Smooth muscle cell (in vitro differentiated cells): ENCODE results near the gene SERPINC1. TPM values are rescaled to one million over a fixed set of nuclear protein-coding genes. Genes with fewer than 3 reads are reported as not detected.
"Not testable (repeated sequence)": the region's sequence is repeated elsewhere in the genome, so short reads cannot be mapped to it uniquely, and the experiment has no call there.

Experiments used
- DNase-seq: peaks from one replicate; lab custom pipeline; 2025; ENCODE audit not compliant: unreplicated experiment; lab: John Stamatoyannopoulos, UW
- H2AFZ ChIP-seq: fragments of 200-600 bp; sonication (generic); 2 replicates; pipeline ENCODE4 v1.6.0; 2016; ENCODE audit warnings: antibody characterized with exemption, low read depth, mild to moderate bottlenecking
- H3F3A ChIP-seq: fragments of 200-600 bp; sonication (generic); 2 replicates; pipeline ENCODE4 v1.6.0; 2017; ENCODE audit warnings: antibody characterized with exemption, low read depth
- H3K27ac ChIP-seq: fragments of 200-600 bp; sonication (generic); 2 replicates; pipeline ENCODE4 v1.5.1; 2016; ENCODE audit warnings: low read depth, mild to moderate bottlenecking
- H3K27me3 ChIP-seq: fragments of 200-600 bp; sonication (generic); 2 replicates; pipeline ENCODE4 v1.6.1; 2016; ENCODE audit warnings: low read depth, mild to moderate bottlenecking
- H3K36me3 ChIP-seq: fragments of 200-600 bp; sonication (generic); 2 replicates; pipeline ENCODE4 v1.5.1; 2016; ENCODE audit warnings: low read depth
- H3K4me1 ChIP-seq: fragments of 200-600 bp; sonication (generic); 2 replicates; pipeline ENCODE4 v1.5.1; 2016; ENCODE audit warnings: low read depth
- H3K4me2 ChIP-seq: fragments of 200-600 bp; sonication (generic); 2 replicates; pipeline ENCODE4 v1.6.0; 2016; ENCODE audit warnings: mild to moderate bottlenecking
- H3K4me3 ChIP-seq: fragments of 200-600 bp; sonication (generic); 2 replicates; pipeline ENCODE4 v1.5.1; 2016; ENCODE audit warnings: mild to moderate bottlenecking
- H3K79me2 ChIP-seq: fragments of 200-600 bp; sonication (generic); 2 replicates; pipeline ENCODE4 v1.6.0; 2016; ENCODE audit warnings: low read depth, mild to moderate bottlenecking
- H3K9ac ChIP-seq: fragments of 200-600 bp; sonication (generic); 2 replicates; pipeline ENCODE4 v1.6.0; 2016; ENCODE audit warnings: low read depth
- H3K9me3 ChIP-seq: fragments of 200-600 bp; sonication (generic); replicated peaks from 2 replicates; pipeline ENCODE4 v1.5.1; 2016; ENCODE audit warnings: low read depth
- H4K20me1 ChIP-seq: fragments of 200-600 bp; sonication (generic); 2 replicates; pipeline ENCODE4 v1.6.0; 2016; ENCODE audit warnings: low read depth
- CTCF ChIP-seq: fragments of 200-600 bp; sonication (generic); IDR thresholded peaks from 2 replicates; pipeline ENCODE4 v1.5.1; 2017; ENCODE audit warnings: borderline replicate concordance, mild to moderate bottlenecking, antibody characterized with exemption; ENCODE audit not compliant: insufficient read depth, poor library complexity, severe bottlenecking
- WGBS: methylation state at CpG from one replicate; pipeline ENCODE4 v1.1.7; 2016; ENCODE audit warnings: low lambda C conversion rate; 5-methylcytosine and 5-hydroxymethylcytosine counted together
- polyA plus RNA-seq: library from polyadenylated mRNA; unstranded; fragments of >200 nt; fragmentation: Nextera tagmentation; extraction: Ambion mirVana; gene quantifications from 2 replicates; pipeline ENCODE4 v1.2.1, GENCODE V29; 2016
- total RNA-seq: library from RNA; depleted of rRNA; stranded (reverse); fragments of >200 nt; gene quantifications from 2 replicates; pipeline ENCODE4 v1.2.3, GENCODE V29; 2014

The SERPINC1 gene
- total and polyA plus RNA-seq, 2 experiments from 2014 or later = 0.49 to 0.56 TPM

- Histone ChIP-seq H3K4me1 (peaks cover 27% of the 10 kb centered on the region), H3K27me3 (no peaks in the 10 kb centered on the region), H2AFZ (no peak overlapping the region), H3F3A (peaks cover 44% of the 10 kb centered on the region), H3K79me2 (peaks cover 28% of the 10 kb centered on the region), H3K4me2 (no peak overlapping the region), H4K20me1 (peaks cover 51% of the 10 kb centered on the region), H3K4me3 (no peak overlapping the region), H3K9me3 (no peaks in the 10 kb centered on the region), H3K9ac (no peak overlapping the region), H3K27ac (peak overlapping the region; percentile 5), H3K36me3 (peaks cover 28% of the 10 kb centered on the region)
- no peak for DNase-seq
- TF ChIP-seq CTCF = no peak
- WGBS = 67% methylated on average over 8 of the region's 8 CpGs
Observed at GRCh38 chr1:173862769-173863223, 54.3 kb downstream of the SERPINC1 start.

- peaks cover 23% of the 10 kb centered on the region for H3K79me2 ChIP-seq
- H3K4me1 ChIP-seq = peaks cover 27% of the 10 kb centered on the region
- 76% methylated on average over 13 of the region's 13 CpGs for WGBS
- not testable (repeated sequence) for H3K9me3 ChIP-seq, H3K27me3 ChIP-seq, H3K4me2 ChIP-seq, DNase-seq, H3K4me3 ChIP-seq, H2AFZ ChIP-seq, H3K9ac ChIP-seq
- peaks cover 28% of the 10 kb centered on the region for H3K36me3 ChIP-seq
- H3K27ac ChIP-seq = peak overlapping the region; percentile 7
- peaks cover 47% of the 10 kb centered on the region for H4K20me1 ChIP-seq
- H3F3A ChIP-seq = peaks cover 47% of the 10 kb centered on the region
Observed at GRCh38 chr1:173862146-173862768, 54.9 kb downstream of the SERPINC1 start.

GRCh38 chr1:173861731-173862145, 55.4 kb downstream of the SERPINC1 start:
- Histone ChIP-seq H3K27ac (peak overlapping the region; percentile 7), H3K36me3 (peaks cover 28% of the 10 kb centered on the region), H3K4me1 (peaks cover 23% of the 10 kb centered on the region), H4K20me1 (peaks cover 42% of the 10 kb centered on the region), H3K27me3 (no peaks in the 10 kb centered on the region), H3K9me3 (no peaks in the 10 kb centered on the region), H3K4me3 (no peak overlapping the region), H3K4me2 (no peak overlapping the region), H3F3A (peaks cover 46% of the 10 kb centered on the region), H3K9ac (no peak overlapping the region), H2AFZ (no peak overlapping the region), H3K79me2 (peaks cover 18% of the 10 kb centered on the region)
- no peak for TF ChIP-seq CTCF
- no peak for DNase-seq
- 92% methylated on average over 7 of the region's 7 CpGs for WGBS

GRCh38 chr1:173860065-173860464, 57.1 kb downstream of the SERPINC1 start:
- Histone ChIP-seq H2AFZ (no peak overlapping the region), H3K27ac (no peak overlapping the region), H3K9ac (no peak overlapping the region), H3K4me1 (peaks cover 6% of the 10 kb centered on the region), H3K9me3 (no peaks in the 10 kb centered on the region), H3K79me2 (peaks cover 1% of the 10 kb centered on the region), H3K27me3 (no peaks in the 10 kb centered on the region), H4K20me1 (peaks cover 25% of the 10 kb centered on the region), H3K4me3 (no peak overlapping the region), H3F3A (peaks cover 30% of the 10 kb centered on the region), H3K4me2 (no peak overlapping the region), H3K36me3 (peaks cover 22% of the 10 kb centered on the region)
- 100% methylated on average over 1 of the region's 1 CpG for WGBS
- DNase-seq = no peak
- no peak for TF ChIP-seq CTCF

- Histone ChIP-seq H3F3A (peaks cover 25% of the 10 kb centered on the region), H4K20me1 (peaks cover 20% of the 10 kb centered on the region), H3K36me3 (peaks cover 19% of the 10 kb centered on the region)
- not testable (repeated sequence) for H3K4me3 ChIP-seq, H3K27ac ChIP-seq, H3K9me3 ChIP-seq, H3K9ac ChIP-seq, H3K27me3 ChIP-seq, H2AFZ ChIP-seq, H3K4me1 ChIP-seq, H3K79me2 ChIP-seq, DNase-seq, H3K4me2 ChIP-seq
- 96% methylated on average over 5 of the region's 5 CpGs for WGBS
Observed at GRCh38 chr1:173859547-173859946, 57.6 kb downstream of the SERPINC1 start.
